GM18511 (cell line): Measurements from ENCODE around the gene LONP2.
A peak's percentile ranks its signal among the peaks of the same experiment; 100 is the strongest.

Source experiments
- ATAC-seq: cut with Tn5 transposase; IDR thresholded peaks from one replicate; pipeline ENCODE4 v1.9.1; 2021; ENCODE audit warnings: mild to moderate bottlenecking, moderate library complexity; ENCODE audit not compliant: unreplicated experiment

The LONP2 gene

GRCh38 chr16:48244080-48244862 lies at the start of gene LONP2:
TSS of gene LONP2 (plus strand) at chr16:48244300. CDS start at chr16:48244389, 89 bp downstream.
- peak; percentile 96 for ATAC-seq

GRCh38 chr16:48194828-48195556 lies 49.1 kb upstream of the LONP2 start:
- no peak for ATAC-seq

- ATAC-seq: no peak
These were observed 46.8 kb upstream of the LONP2 start for GRCh38 chr16:48197294-48197693.

GRCh38 chr16:48201515-48202201 lies 42.4 kb upstream of the LONP2 start:
- ATAC-seq: no peak

GRCh38 chr16:48203974-48204824 lies 39.9 kb upstream of the LONP2 start:
- ATAC-seq: no peak

- ATAC-seq: no peak
These were observed 39.3 kb upstream of the LONP2 start for GRCh38 chr16:48204825-48205151.

- no peak for ATAC-seq
These were observed 37.4 kb upstream of the LONP2 start for GRCh38 chr16:48206594-48207242.

- no peak for ATAC-seq
These were observed 33.4 kb upstream of the LONP2 start for GRCh38 chr16:48210747-48211146.

- no peak for ATAC-seq
These were observed 32.1 kb upstream of the LONP2 start for GRCh38 chr16:48212033-48212432.

GRCh38 chr16:48215738-48216137 lies 28.4 kb upstream of the LONP2 start:
- ATAC-seq: no peak

GRCh38 chr16:48217708-48218107 lies 26.4 kb upstream of the LONP2 start:
- no peak for ATAC-seq

- ATAC-seq: no peak
These were observed 25.6 kb upstream of the LONP2 start for GRCh38 chr16:48218473-48218872.

- ATAC-seq: no peak
These were observed 23.2 kb upstream of the LONP2 start for GRCh38 chr16:48220891-48221290.

GRCh38 chr16:48223490-48223889 lies 20.6 kb upstream of the LONP2 start:
- ATAC-seq: no peak

- no peak for ATAC-seq
These were observed 18.6 kb upstream of the LONP2 start for GRCh38 chr16:48225456-48225855.

- ATAC-seq: peak; percentile 87
These were observed 12.2 kb upstream of the LONP2 start for GRCh38 chr16:48231727-48232492.

- ATAC-seq: no peak
These were observed 11.5 kb upstream of the LONP2 start for GRCh38 chr16:48232493-48233040.

GRCh38 chr16:48234630-48235029 lies 9.5 kb upstream of the LONP2 start:
- ATAC-seq: no peak

GRCh38 chr16:48235058-48235555 lies 9.0 kb upstream of the LONP2 start:
- no peak for ATAC-seq
